H7 (cell line): ENCODE measurements around the gene TMIGD2. TPM values are rescaled to one million over a fixed set of nuclear protein-coding genes. Genes with fewer than 3 reads are reported as not detected.
"Not testable (repeated sequence)": the region's sequence is repeated elsewhere in the genome, so short reads cannot be mapped to it uniquely, and the experiment has no call there.

Source experiments
- DNase-seq: peaks from one replicate; pipeline ENCODE4 v3.0.0; 2012
- H3K27me3 ChIP-seq: 2 replicates; pipeline ENCODE4 v1.6.0; 2011; ENCODE audit warnings: mild to moderate bottlenecking, low read length; ENCODE audit not compliant: control insufficient read depth, insufficient read depth
- H3K36me3 ChIP-seq: replicated peaks from 2 replicates; pipeline ENCODE4 v1.5.1; 2011; ENCODE audit warnings: low read length; ENCODE audit not compliant: control insufficient read depth, insufficient read depth
- H3K4me3 ChIP-seq: 2 replicates; pipeline ENCODE4 v1.5.1; 2011; ENCODE audit warnings: low read depth, mild to moderate bottlenecking, control low read depth, low read length, moderate library complexity; ENCODE audit not compliant: insufficient read depth
- total RNA-seq: library from RNA; depleted of rRNA; stranded (reverse); fragments of >200 nt; shearing (Covaris generic); gene quantifications from 2 replicates; pipeline ENCODE4 v1.2.3, GENCODE V29; 2014

Gene TMIGD2
- total RNA-seq, 1 experiment from 2014 or later = 0.45 TPM

DNA sequence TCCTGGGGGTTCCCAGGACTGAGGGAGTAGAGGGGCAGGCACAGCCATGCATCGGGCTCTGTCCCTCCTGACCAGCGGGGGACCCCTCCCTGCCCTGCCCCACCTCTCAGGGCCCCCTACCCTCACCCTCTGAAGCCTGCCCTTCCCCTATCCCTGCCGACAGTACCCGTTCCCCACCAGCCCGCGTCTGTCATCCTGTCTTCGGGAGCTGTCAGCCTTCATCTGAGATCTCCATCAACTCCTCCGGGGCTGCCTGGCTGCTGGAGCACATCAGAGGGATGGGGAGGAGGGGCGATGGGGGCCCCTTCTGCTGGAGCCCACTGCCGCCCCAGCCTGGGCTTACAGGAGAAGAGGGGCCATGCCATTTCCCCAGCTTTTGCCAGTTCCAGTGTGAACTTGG, 29.3 kb downstream of the TMIGD2 start:
- Histone ChIP-seq H3K36me3 (peaks cover 7% of the 10 kb centered on the region), H3K4me3 (no peak overlapping the region), H3K27me3 (peaks cover 6% of the 10 kb centered on the region; the same call in 1 of the 2 replicates)
- peak; percentile 59 for DNase-seq

DNA sequence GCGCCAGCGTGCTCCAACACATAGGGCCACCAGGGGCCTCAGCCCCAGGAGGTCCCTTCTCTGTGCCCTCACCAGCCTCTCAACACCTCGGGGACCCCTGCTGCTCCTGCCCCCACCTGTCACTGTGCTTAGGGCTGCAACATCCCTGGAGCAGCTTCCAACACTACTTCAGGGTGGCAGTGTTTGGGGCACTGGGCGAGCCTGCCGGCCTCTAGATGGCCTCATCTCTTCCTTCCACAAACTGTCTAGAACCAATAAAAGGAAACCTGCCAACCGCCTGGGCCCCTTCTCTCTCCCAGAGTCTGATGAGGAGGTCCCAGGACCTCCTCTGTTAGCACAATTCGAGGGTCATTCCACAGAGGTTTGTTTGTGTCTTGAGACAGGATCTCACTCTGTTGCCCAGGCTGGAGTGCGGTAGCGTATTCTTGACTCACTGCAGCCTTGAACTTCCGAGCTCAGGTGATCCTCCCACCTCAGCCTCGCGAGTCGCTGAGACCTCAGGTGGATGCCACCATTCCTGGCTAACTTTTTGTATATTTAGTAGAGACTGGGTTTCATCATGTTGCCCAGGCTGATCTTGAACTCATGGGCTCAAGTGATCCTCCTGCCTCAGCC, 33.3 kb downstream of the TMIGD2 start:
- Histone ChIP-seq H3K36me3 (peaks cover 7% of the 10 kb centered on the region), H3K4me3 (no peak overlapping the region), H3K27me3 (no peaks in the 10 kb centered on the region)
- DNase-seq = peak; percentile 34

- peak; percentile 48 for DNase-seq
- Histone ChIP-seq H3K36me3 (peaks cover 7% of the 10 kb centered on the region), H3K27me3 (no peaks in the 10 kb centered on the region), H3K4me3 (no peak overlapping the region)
Measured at GRCh38 chr19:4267901-4268815, 34.0 kb downstream of the TMIGD2 start.

GRCh38 chr19:4267101-4267900, 34.9 kb downstream of the TMIGD2 start:
- no peak overlapping the region for H3K4me3 ChIP-seq
- peaks cover 7% of the 10 kb centered on the region for H3K36me3 ChIP-seq
- no peaks in the 10 kb centered on the region for H3K27me3 ChIP-seq
- DNase-seq = peak; percentile 97

DNA sequence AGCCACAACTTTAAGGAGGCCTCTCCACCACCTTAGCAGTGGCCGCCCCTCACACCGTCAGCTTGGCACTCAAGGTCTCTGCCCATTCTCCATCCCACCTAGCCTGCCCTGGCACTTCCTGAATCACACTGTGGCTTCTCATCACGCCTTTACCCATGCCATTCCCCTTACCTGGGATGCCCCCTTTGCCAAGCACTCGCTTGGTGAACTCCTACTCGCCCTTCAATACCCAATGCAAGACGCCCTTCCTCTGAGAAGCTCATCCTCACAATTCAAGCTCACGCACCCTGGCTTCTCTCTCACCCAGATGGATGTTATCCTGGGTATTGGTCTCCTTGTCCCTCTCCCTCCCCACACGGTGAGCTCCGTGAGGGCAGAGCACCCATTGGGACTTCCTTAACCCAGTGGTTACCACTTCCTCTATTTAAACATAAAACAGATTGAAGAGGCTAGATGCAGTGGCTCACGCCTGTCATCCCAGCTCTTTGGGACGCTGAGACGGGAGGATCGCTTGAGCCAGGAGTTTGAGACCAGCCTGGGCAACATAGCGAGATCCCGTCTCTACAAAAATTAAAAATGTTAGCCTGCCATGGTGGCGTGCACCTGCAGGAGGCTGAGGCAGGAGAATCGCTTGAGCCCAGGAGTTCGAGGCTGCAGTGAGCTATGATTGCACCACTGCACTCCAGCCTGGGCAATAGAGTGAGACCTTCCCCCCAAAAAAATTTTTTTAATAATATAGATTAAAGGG, 35.8 kb downstream of the TMIGD2 start:
- Histone ChIP-seq H3K36me3 (peaks cover 7% of the 10 kb centered on the region), H3K4me3 (no peak overlapping the region), H3K27me3 (no peaks in the 10 kb centered on the region)
- no peak for DNase-seq

DNA sequence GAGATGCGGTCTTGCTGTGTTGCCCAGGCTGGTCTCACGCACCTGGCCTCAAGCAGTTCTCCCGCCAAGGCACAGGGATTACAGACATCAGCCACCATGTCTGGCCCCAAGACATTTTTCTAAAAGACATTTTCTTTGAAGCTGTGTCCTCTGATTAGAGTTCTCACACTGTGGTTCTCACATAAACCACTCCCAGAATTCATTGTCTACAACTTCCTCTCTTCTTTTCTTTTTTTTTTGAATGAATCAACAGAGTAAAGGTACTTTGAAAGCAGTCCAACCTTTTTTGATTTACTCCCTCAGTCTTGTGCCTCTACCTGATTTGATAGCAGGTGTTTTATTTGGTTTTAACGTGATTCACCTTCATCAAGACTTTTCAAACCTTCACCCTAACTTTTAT, 37.4 kb downstream of the TMIGD2 start:
- no peak for DNase-seq
- H3K4me3 ChIP-seq = no peak overlapping the region
- H3K27me3 ChIP-seq = no peaks in the 10 kb centered on the region
- peaks cover 5% of the 10 kb centered on the region for H3K36me3 ChIP-seq

- DNase-seq = peak; percentile 21
- H3K27me3 ChIP-seq = no peaks in the 10 kb centered on the region
- peaks cover 7% of the 10 kb centered on the region for H3K36me3 ChIP-seq
- no peak overlapping the region for H3K4me3 ChIP-seq
Measured at GRCh38 chr19:4260613-4261191, 41.5 kb downstream of the TMIGD2 start.

- peaks cover 14% of the 10 kb centered on the region for H3K36me3 ChIP-seq
- DNase-seq = peak; percentile 51
- H3K4me3 ChIP-seq = no peak overlapping the region
Measured at GRCh38 chr19:4258181-4258580, 44.0 kb downstream of the TMIGD2 start.

DNA sequence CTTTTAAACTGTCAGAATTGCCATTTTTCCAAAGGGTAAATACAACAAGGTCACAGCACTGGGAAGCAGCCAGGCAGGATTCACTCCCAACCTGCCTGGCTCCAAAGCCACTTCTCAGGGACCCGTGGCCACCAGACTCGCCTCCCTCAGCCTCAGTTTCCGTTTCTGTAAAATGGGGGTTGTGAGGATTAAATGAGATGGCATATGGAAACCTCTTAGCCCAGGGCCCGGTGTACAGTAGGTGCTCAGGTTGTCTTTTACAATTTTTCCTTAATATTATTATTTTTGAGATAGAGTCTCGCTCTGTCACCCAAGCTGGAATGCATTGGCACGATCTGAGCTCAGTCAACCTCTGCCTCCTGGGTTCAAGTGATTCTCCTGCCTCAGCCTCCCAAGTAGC, 45.2 kb downstream of the TMIGD2 start:
- peaks cover 16% of the 10 kb centered on the region for H3K36me3 ChIP-seq
- no peak for DNase-seq
- H3K27me3 ChIP-seq = no peaks in the 10 kb centered on the region
- H3K4me3 ChIP-seq = no peak overlapping the region

More at GRCh38 chr19:4258181-4258580, 44.0 kb downstream of the TMIGD2 start:
- no peaks in the 10 kb centered on the region for H3K27me3 ChIP-seq

GRCh38 chr19:4256563-4256962, 45.6 kb downstream of the TMIGD2 start:
- peak; percentile 32 for DNase-seq
- peaks cover 18% of the 10 kb centered on the region for H3K36me3 ChIP-seq

GRCh38 chr19:4246767-4247593, 55.2 kb downstream of the TMIGD2 start, which contains the start of gene YJU2:
Gene YJU2 (plus strand): TSS chr19:4247080. CDS start chr19:4247147, 67 bp downstream.
- Histone ChIP-seq H3K27me3 (no peaks in the 10 kb centered on the region), H3K4me3 (peak within 1 kb of the TSS; percentile 80), H3K36me3 (peaks cover 9% of the 10 kb centered on the region)
- DNase-seq = peak; percentile 99

More at GRCh38 chr19:4256563-4256962, 45.6 kb downstream of the TMIGD2 start:
- Histone ChIP-seq H3K27me3 (no peaks in the 10 kb centered on the region), H3K4me3 (no peak overlapping the region)

DNA sequence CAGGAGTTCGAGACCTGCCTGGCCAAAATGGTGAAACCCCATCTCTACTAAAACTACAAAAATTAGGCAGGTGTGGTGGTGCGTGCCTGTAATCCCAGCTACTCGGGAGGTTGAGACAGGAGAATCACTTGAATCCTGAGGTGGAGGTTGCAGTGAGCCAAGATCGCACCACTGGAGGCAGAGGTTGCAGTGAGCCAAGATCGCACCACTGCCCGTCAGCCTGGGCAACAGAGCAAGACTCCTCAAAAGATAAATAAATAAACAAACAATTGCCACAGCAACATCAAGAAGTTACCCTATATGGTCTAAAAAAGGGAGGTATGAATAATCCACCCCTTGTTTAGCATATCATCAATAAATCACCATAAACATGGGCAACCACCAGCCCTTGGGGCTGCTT, 56.3 kb downstream of the TMIGD2 start:
- not testable (repeated sequence) for H3K4me3 ChIP-seq, H3K36me3 ChIP-seq, DNase-seq, H3K27me3 ChIP-seq
